ENCODE measurements around the gene AGO3. TPM values are rescaled to one million over a fixed set of nuclear protein-coding genes. Genes with fewer than 3 reads are reported as not detected.

Gene AGO3
- total and polyA plus RNA-seq, 8 donors = 1.9 to 33.8 (median 12.4) TPM

DNA sequence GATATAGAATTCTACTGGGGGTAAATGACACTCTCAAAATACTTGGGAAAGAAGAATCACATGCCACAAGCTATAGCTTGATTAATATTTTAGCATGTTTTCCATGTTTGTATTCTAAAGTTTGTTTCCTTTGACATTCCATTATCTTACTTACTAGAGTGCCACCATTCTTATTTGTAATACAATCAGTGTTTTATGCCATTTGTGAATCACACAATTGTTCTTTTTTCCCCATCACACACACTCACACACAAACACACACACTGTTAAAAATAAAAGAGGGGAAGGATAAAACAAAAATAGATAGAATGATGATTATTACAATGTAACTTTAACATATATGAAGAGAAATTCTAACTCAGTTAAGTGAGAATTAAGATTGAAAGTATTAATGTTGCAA, 137.0 kb downstream of the AGO3 start:
- intact Hi-C loops (cut with DNase I; ENCODE audit: low total_unique reads) = no loop called here
- Histone ChIP-seq H3K4me3 (no peak overlapping the region), H3K36me3 (no peaks in the 10 kb centered on the region), H3K4me1 (no peaks in the 10 kb centered on the region), H3K9me3 (no peaks in the 10 kb centered on the region), H3K27ac (no peak overlapping the region), H3K27me3 (no peaks in the 10 kb centered on the region)
- TF ChIP-seq POLR2A (IDR thresholded peaks at IDR 0.05) = no peak
- no peak for TF ChIP-seq POLR2AphosphoS5 (IDR thresholded peaks at IDR 0.05)
- TF ChIP-seq, protein P1, sequence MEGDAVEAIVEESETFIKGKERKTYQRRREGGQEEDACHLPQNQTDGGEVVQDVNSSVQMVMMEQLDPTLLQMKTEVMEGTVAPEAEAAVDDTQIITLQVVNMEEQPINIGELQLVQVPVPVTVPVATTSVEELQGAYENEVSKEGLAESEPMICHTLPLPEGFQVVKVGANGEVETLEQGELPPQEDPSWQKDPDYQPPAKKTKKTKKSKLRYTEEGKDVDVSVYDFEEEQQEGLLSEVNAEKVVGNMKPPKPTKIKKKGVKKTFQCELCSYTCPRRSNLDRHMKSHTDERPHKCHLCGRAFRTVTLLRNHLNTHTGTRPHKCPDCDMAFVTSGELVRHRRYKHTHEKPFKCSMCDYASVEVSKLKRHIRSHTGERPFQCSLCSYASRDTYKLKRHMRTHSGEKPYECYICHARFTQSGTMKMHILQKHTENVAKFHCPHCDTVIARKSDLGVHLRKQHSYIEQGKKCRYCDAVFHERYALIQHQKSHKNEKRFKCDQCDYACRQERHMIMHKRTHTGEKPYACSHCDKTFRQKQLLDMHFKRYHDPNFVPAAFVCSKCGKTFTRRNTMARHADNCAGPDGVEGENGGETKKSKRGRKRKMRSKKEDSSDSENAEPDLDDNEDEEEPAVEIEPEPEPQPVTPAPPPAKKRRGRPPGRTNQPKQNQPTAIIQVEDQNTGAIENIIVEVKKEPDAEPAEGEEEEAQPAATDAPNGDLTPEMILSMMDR (IDR thresholded peaks at IDR 0.05) = no peak
- no peak for TF ChIP-seq EP300 (IDR thresholded peaks at IDR 0.05)
- DNase-seq = no peak

DNA sequence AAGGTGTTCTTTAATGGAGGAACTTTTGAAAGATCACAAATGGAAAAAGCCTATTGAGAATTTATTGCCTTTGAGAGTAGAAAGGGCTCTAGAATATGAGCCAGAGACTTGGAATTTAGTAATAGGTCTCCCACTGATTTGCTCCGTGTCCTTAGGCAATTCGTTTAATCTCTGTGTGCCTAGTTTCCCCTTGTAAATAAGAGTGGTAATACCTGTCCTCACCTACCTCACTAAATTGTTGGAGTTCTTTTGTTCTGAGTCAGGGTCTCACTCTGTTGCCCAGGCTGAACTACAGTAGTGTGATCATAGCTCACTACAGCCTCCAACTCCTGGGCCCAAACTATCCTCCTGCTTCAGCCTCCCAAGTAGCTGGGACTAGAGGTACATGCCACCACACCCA, 138.0 kb downstream of the AGO3 start:
- 86 to 94% (median 91%) methylated on average over 2 of the region's 2 CpGs for WGBS, 5 donors
- no peak for DNase-seq

DNA sequence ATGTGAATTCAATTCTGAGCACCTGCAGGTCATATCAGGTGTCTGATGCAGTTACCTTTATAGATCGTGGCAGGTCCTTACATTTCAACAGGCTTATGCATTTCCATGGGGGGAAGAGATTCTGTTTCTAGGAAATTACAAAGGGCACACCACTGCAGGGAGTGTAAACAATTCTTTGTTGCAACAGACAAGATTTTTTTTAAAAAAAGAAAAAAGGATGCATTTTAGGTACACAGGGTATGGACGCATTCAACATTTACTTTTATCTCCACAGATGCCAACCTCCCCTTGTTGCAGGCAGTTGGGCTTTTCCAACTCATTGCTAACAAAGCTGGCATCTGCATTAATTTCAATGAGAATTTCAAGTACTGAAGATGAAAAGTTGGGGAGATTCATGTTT, 139.4 kb downstream of the AGO3 start:
- no peak overlapping the region for H3K4me3 ChIP-seq
- H3K27me3 ChIP-seq = no peaks in the 10 kb centered on the region
- H3K36me3 ChIP-seq = no peaks in the 10 kb centered on the region
- H3K4me1 ChIP-seq = no peaks in the 10 kb centered on the region
- H3K9me3 ChIP-seq = no peaks in the 10 kb centered on the region
- intact Hi-C loops (cut with DNase I; ENCODE audit: low total_unique reads) = no loop called here
- WGBS, 5 donors = 66 to 76% (median 73%) methylated on average over 2 of the region's 2 CpGs
- TF ChIP-seq POLR2AphosphoS5 (IDR thresholded peaks at IDR 0.05) (no peak), EP300 (IDR thresholded peaks at IDR 0.05) (no peak), POLR2A (IDR thresholded peaks at IDR 0.05) (no peak)
- TF ChIP-seq, protein P1 (IDR thresholded peaks at IDR 0.05) = no peak
- H3K27ac ChIP-seq = no peak overlapping the region
- DNase-seq = no peak

More for the DNA sequence above, 138.0 kb downstream of the AGO3 start:
- Histone ChIP-seq H3K4me1 (no peaks in the 10 kb centered on the region), H3K27ac (no peak overlapping the region), H3K4me3 (no peak overlapping the region), H3K36me3 (no peaks in the 10 kb centered on the region), H3K27me3 (no peaks in the 10 kb centered on the region), H3K9me3 (no peaks in the 10 kb centered on the region)
- intact Hi-C loops (cut with DNase I; ENCODE audit: low total_unique reads) = no loop called here
- TF ChIP-seq EP300 (IDR thresholded peaks at IDR 0.05) (no peak), POLR2AphosphoS5 (IDR thresholded peaks at IDR 0.05) (no peak), POLR2A (IDR thresholded peaks at IDR 0.05) (no peak)
- TF ChIP-seq, protein P1 (IDR thresholded peaks at IDR 0.05) = no peak

GRCh38 chr1:36076979-36077573, 146.2 kb downstream of the AGO3 start:
- Histone ChIP-seq H3K9me3 (no peaks in the 10 kb centered on the region), H3K4me1 (no peaks in the 10 kb centered on the region), H3K27ac (no peak overlapping the region), H3K36me3 (no peaks in the 10 kb centered on the region), H3K27me3 (no peaks in the 10 kb centered on the region), H3K4me3 (no peak overlapping the region)
- TF ChIP-seq POLR2A (IDR thresholded peaks at IDR 0.05) (no peak), POLR2AphosphoS5 (IDR thresholded peaks at IDR 0.05) (no peak), EP300 (IDR thresholded peaks at IDR 0.05) (no peak)
- TF ChIP-seq, protein P1 (IDR thresholded peaks at IDR 0.05) = no peak
- 44 to 60% (median 49%) methylated on average over 4 of the region's 4 CpGs for whole genome bisulfite sequencing, 5 donors
- DNase-seq = no peak
- intact Hi-C loops (cut with DNase I; ENCODE audit: low total_unique reads) = no loop called here
